Measurements from ENCODE around the gene FAM13A.

DNA sequence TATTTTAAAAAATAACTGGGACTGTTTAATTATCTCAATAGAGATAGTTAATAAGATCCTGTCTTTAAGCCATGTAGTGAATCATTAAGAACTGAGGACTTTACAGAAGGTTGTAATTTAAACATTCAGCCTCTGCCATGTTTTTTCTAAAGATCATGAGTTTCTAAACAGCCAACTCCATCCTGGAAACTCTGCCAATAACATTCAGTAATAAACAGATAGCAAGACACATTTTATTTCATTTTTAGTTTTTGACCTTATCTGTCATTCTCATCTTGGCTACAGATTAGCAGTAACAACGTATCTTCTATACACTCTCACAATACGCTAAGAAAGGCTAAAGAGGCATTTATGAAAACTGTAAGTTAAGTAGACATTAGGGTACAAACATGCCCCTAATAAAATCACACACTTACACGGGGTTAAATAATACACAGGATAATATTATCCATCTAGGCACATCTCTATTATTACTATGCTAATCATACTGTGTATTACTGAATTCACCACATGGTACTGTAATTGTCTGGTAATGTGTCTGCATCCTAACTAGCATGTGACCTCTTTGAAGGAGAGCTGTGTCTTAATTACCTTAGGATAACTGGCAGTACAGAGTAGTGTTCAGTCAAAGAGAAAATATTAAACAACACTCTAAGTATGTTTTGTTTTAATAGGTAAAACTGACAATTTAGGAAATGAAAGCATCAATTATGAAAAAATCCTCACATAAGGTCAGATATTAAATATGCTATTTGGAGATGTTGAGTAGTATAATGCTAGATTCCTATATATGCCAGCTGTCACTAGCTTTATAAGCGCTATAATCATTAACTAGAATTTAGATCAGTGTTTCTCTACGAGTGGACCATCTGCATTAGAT, 236.9 kb downstream of the FAM13A start:
- TF ChIP-seq CTCF (IDR thresholded peaks at IDR 0.05) (no peak), POLR2A (IDR thresholded peaks at IDR 0.05) (no peak)
